ENCODE results near the gene DHRSX.

DNA sequence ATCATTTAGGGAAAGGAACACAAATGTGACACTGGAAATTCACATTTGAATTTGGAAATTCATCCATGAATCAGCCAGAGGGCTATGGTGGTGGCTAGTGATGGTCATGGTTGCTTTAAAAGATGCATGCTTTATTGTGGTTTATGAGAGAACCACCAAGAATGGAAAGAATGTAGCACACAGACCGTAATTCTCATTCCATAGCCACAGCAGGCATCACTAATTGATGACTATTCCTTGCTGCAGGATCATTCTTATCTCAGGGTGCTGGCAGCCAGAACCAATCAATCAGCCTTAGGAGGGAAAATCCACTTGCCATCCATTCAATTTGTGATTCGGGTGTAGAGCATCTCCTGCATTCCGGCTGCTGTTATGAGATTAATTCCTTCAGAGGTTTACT lies 115.6 kb downstream of the DHRSX start:
- TF ChIP-seq, protein P1, sequence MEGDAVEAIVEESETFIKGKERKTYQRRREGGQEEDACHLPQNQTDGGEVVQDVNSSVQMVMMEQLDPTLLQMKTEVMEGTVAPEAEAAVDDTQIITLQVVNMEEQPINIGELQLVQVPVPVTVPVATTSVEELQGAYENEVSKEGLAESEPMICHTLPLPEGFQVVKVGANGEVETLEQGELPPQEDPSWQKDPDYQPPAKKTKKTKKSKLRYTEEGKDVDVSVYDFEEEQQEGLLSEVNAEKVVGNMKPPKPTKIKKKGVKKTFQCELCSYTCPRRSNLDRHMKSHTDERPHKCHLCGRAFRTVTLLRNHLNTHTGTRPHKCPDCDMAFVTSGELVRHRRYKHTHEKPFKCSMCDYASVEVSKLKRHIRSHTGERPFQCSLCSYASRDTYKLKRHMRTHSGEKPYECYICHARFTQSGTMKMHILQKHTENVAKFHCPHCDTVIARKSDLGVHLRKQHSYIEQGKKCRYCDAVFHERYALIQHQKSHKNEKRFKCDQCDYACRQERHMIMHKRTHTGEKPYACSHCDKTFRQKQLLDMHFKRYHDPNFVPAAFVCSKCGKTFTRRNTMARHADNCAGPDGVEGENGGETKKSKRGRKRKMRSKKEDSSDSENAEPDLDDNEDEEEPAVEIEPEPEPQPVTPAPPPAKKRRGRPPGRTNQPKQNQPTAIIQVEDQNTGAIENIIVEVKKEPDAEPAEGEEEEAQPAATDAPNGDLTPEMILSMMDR (IDR thresholded peaks at IDR 0.05; ENCODE audit: low read depth, low read length, poor library complexity, severe bottlenecking): no peak
- TF ChIP-seq EZH2phosphoT487 (IDR thresholded peaks at IDR 0.05; ENCODE audit: borderline replicate concordance, low read length): no peak
